Effector CD8-positive, alpha-beta T cell (primary cell): ENCODE results near the gene KRTAP2-4.
"Not testable (repeated sequence)": the region's sequence is repeated elsewhere in the genome, so short reads cannot be mapped to it uniquely, and the experiment has no call there.

ENCODE experiments used
- DNase-seq: peaks from one replicate; lab custom pipeline; 2025; lab: John Stamatoyannopoulos, UW
- total RNA-seq, 4 experiments: gene quantifications; one replicate each; lab custom pipeline; 2026; lab: John Stamatoyannopoulos, UW

Gene KRTAP2-4, protein sequence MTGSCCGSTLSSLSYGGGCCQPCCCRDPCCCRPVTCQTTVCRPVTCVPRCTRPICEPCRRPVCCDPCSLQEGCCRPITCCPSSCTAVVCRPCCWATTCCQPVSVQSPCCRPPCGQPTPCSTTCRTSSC
- 0 reads per million in 4 experiments for total RNA-seq

- DNase-seq, result no peak
These were observed at the start of gene KRTAP2-4 for GRCh38 chr17:41065829-41066624. Gene KRTAP2-4, minus strand, starts transcription at chr17:41065879. Its CDS starts 34 bp downstream, at chr17:41065845.

- DNase-seq, result no peak
These were observed 45.6 kb upstream of the KRTAP2-4 start for GRCh38 chr17:41111151-41111885.

DNA sequence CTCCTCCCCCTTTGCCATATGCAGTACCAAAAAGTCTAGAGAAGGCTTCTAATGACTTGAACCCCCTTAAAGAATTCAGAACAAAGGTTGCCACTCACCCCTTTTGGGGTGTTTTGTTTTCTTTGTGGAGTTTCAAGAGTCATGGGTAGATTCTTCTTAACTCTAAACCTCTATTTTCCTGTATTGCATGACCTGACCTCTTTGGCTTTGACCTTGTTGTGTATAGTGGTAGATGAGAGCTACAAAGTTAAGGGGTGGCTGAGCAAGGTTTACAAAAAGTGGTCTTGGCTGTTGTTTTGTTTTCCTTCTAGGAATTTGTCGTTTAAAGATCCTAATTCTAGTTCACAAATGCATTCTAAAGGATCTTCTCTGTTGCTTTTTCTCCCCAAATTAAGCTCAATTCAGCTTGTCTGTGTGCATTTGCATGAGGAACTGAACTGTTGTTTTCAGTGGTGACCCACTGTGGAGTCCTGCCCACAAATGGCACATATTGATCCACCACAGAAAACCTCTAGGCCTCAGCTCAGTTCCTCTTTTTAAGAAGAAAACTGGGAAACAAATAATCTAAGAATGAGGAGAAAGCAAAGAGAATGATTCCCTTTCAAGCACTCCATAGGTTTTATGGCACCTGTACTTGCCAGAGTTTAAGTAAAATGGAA lies 43.2 kb upstream of the KRTAP2-4 start:
- DNase-seq, result not testable (repeated sequence)

DNA sequence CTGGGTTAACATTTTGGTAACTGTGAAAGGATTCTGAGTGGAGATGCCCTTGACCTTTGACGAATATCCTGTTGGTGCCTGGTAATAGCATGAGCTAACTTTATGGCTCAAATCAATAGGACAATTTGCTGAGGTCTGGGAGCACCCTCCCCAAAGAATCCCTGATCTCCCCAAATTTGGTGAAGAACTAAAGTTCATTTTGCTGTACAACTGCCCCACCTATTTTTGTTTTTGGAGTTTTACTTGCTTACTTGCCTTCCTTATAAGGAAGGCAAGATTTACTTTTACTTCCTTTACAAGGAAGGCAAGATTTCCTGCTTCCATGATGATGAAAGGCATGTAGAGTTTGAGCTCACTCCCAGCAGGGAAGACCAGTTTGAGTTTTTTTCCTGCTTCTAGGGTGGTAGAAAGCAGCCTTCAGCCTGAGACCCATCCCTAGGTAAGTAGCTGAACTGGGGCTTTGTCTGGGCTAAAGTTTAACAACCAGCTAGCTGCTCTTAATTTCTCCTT lies 42.3 kb upstream of the KRTAP2-4 start:
- DNase-seq, result no peak

DNA sequence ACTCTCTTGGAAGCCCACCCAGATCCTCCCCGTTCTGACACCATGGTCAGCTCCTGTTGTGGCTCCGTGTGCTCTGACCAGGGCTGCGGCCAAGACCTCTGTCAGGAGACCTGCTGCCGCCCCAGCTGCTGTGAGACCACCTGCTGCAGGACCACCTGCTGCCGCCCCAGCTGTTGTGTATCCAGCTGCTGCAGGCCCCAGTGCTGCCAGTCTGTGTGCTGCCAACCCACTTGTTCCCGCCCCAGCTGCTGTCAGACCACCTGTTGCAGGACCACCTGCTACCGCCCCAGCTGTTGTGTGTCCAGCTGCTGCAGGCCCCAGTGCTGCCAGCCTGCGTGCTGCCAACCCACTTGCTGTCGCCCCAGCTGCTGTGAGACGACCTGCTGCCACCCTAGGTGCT lies 39.7 kb upstream of the KRTAP2-4 start, which contains the start of gene KRTAP4-9:
TSS of gene KRTAP4-9 (plus strand) at position 43 of the 400 bp plus-strand sequence. CDS start at position 43, 0 bp downstream.
- DNase-seq, result not testable (repeated sequence)

GRCh38 chr17:41104386-41105038 lies 38.8 kb upstream of the KRTAP2-4 start:
- not testable (repeated sequence) for DNase-seq

GRCh38 chr17:41103896-41104295 lies 38.2 kb upstream of the KRTAP2-4 start:
- DNase-seq, result no peak

- DNase-seq, result no peak
These were observed 36.0 kb upstream of the KRTAP2-4 start, which contains the start of gene KRTAP4-16 for GRCh38 chr17:41101586-41102259. Gene KRTAP4-16, minus strand, starts transcription at chr17:41102209. Its CDS starts 0 bp downstream, at chr17:41102209.

GRCh38 chr17:41099682-41100480 lies 34.2 kb upstream of the KRTAP2-4 start:
- not testable (repeated sequence) for DNase-seq

DNA sequence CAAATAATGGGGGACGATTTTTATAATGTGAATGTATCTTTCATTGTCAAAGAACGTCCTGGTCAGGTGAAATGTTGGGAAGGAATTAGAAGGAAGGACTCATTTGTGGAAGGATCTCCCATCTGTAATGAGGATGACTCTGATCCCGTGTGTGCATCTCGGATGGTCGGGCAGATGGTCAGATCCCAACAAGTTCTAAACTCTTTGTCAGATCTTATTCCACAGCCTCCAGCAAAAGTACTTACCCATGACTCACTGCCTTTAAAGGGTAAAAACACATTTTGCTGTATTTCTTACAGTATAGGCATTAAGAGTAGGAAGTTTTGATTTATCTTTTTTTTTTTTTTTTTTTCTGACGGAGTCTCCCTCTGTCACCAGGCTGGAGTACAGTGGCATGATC lies 32.8 kb upstream of the KRTAP2-4 start:
- no peak for DNase-seq

DNA sequence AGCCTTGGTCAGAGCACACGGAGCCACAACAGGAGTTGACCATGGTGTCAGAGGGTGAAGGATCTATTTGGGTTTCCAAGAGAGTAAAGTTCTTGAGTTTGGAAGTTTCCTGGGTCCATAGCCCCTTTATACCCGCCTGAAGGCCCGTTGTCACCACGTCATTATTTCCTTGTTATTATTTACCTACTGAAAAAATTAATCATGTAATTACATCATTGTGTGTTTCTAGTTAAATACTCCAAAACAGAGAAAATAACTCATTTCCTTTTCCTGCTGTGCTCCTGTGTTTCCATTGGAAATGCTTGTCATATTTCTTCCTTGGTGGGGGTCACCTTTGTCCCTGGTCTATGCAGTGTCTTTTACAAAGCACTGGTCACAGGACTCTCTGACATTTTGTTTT lies 32.4 kb upstream of the KRTAP2-4 start, which contains the start of gene KRTAP4-8:
TSS of gene KRTAP4-8 (minus strand) at position 101 of the 400 bp plus-strand sequence. CDS start at position 43, 58 bp downstream.
- no peak for DNase-seq

- DNase-seq, result no peak
These were observed 30.4 kb upstream of the KRTAP2-4 start for GRCh38 chr17:41096055-41096454.

- DNase-seq, result not testable (repeated sequence)
These were observed 23.2 kb upstream of the KRTAP2-4 start for GRCh38 chr17:41088760-41089352.

DNA sequence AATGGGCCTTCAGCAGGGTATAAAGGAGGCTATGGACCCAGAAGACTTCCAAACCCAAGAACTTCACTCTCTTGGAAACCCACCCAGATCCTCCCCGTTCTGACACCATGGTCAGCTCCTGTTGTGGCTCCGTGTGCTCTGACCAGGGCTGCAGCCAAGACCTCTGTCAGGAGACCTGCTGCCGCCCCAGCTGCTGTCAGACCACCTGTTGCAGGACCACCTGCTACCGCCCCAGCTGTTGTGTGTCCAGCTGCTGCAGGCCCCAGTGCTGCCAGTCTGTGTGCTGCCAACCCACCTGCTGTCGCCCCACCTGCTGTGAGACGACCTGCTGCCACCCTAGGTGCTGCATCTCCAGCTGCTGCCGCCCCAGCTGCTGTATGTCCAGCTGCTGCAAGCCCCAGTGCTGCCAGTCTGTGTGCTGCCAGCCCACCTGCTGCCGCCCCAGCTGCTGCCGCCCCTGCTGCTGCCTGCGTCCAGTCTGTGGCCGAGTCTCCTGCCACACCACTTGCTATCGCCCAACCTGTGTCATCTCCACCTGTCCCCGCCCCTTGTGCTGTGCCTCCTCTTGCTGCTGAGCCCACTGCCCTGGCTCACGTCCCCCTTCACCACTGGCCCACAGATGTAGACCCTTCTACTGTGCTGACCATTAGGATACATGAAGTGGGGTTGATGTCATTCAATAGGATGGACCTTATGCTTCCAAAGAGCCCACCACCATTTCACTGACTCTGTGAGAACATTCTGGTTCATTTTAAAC lies 18.6 kb upstream of the KRTAP2-4 start, which contains the start of gene KRTAP4-7:
TSS of gene KRTAP4-7 (plus strand) at position 51 of the 757 bp plus-strand sequence. CDS start at position 108, 57 bp downstream.
- DNase-seq, result not testable (repeated sequence)

GRCh38 chr17:41083427-41083826 lies 17.7 kb upstream of the KRTAP2-4 start:
- not testable (repeated sequence) for DNase-seq

DNA sequence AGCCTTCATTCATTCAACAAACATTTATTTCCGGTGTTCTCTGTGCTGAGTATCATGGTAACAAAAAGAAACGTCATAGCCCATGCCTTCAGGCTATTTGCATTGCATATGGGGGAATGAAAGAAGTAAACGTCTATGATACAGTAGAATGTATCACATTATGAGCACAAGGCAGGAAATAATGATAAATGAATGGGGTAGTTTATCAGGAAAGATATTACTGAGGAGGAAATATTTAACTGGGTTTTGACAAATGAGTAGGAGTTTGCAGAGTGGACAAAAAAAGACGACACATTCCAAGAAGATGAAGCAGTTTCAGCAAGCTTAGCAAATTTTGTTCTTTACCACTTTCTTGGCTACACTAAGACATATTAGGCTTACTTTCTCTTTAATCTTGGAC lies 16.9 kb upstream of the KRTAP2-4 start:
- no peak for DNase-seq

- no peak for DNase-seq
These were observed 11.1 kb upstream of the KRTAP2-4 start for GRCh38 chr17:41076788-41077187.

DNA sequence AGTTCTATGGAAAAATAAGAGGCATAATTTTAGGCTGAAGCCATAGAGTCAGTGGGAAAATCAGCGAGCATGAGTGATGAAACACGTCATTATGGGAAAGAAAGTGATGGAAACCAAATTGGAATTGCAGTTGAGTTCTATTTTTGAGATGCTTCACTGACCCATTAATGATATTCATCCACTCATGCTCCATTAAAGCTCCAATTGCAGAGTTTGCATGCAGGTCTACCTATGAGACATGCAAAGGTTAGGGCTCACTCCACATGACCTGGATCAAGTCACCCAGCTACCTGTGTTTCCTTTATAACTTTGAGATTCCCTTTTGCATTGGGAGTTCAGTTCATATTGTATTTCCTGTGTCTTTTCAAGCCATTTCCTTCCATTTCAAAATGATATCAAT lies 8.0 kb upstream of the KRTAP2-4 start:
- no peak for DNase-seq
